Gastrocnemius medialis (tissue), 4 donors: Measurements from ENCODE around the gene XXYLT1. TPM values are rescaled to one million over a fixed set of nuclear protein-coding genes. Genes with fewer than 3 reads are reported as not detected.

Experiments used
- ATAC-seq, 2 donors: fragments of 150-250 bp; one replicate each; pipeline ENCODE4 v1.9.1; 2016
- DNase-seq, 2 donors: peaks; one replicate each; pipeline ENCODE4 v3.0.0-alpha.2; 2019
- H3K27ac ChIP-seq, 4 donors: fragments of 200-600 bp; sonication (generic); 1 replicate in 1 of 4; 2 replicates in 3 of 4; pipeline ENCODE4 v1.5.1; 2016 to 2018; ENCODE audit warnings: mild to moderate bottlenecking in 2 of 4, moderate library complexity in 1 of 4
- H3K27me3 ChIP-seq, 3 donors: fragments of 200-600 bp; sonication (generic) in 2 of 3; 1 replicate in 1 of 3; 2 replicates in 2 of 3; pipeline versions ENCODE4 v1.5.1 to v1.6.0; 2016 to 2019; ENCODE audit warnings: mild to moderate bottlenecking in 1 of 3, moderate library complexity in 1 of 3
- H3K36me3 ChIP-seq, 2 donors: fragments of 200-600 bp; sonication (generic) in 1 of 2; one replicate each; pipeline ENCODE4 v1.5.1; 2017 to 2018
- H3K4me1 ChIP-seq, 2 donors: fragments of 200-600 bp; sonication (generic) in 1 of 2; one replicate each; pipeline ENCODE4 v1.5.1; 2016 to 2017; ENCODE audit warnings: mild to moderate bottlenecking in 2 of 2
- H3K4me3 ChIP-seq, 4 donors: fragments of 200-600 bp; sonication (generic) in 3 of 4; 1 replicate in 1 of 4; 2 replicates in 3 of 4; pipeline ENCODE4 v1.5.1; 2016 to 2019; ENCODE audit warnings: mild to moderate bottlenecking in 2 of 4
- H3K9me3 ChIP-seq, 3 donors: fragments of 200-600 bp; sonication (generic) in 2 of 3; 1 replicate in 1 of 3; 2 replicates in 2 of 3; pipeline ENCODE4 v1.5.1; 2016 to 2019
- POLR2A ChIP-seq, 2 donors: fragments of 450-650 bp; IDR thresholded peaks; one replicate each; pipeline ENCODE4 v1.6.1; 2017; ENCODE audit warnings: antibody characterized with exemption in 2 of 2, mild to moderate bottlenecking in 2 of 2, moderate library complexity in 2 of 2
- in situ Hi-C, 4 donors: fragments of 200-750 bp; cut with MboI; loops; one replicate each; pipeline versions ENCODE4 v1.15.0 to v1.8.0; 2017; ENCODE audit warnings: low sequenced_read_pairs in 4 of 4
- intact Hi-C: fragments of 100-400 bp; cut with DNase I; formaldehyde crosslinking; loops from one replicate; pipeline ENCODE4 v1.15.1; 2023; ENCODE audit warnings: low total_unique reads
- total RNA-seq, 4 donors: library from RNA; depleted of rRNA; stranded (reverse); fragments of >200 nt; gene quantifications; one replicate each; pipeline versions ENCODE4 v1.1.0 to v1.2.3, GENCODE V29; 2016
- TF ChIP-seq, protein P1 (sequence below), 5 experiments: fragments of 450-650 bp in 3 of 5; fragments of 200-600 bp in 2 of 5; sonication (generic) in 2 of 5; IDR thresholded peaks in 4 of 5; conservative IDR thresholded peaks in 1 of 5; 1 replicate in 4 of 5; 2 replicates in 1 of 5; pipeline ENCODE4 v1.5.1; 2016 to 2019; ENCODE audit warnings: antibody characterized with exemption in 5 of 5, mild to moderate bottlenecking in 3 of 5, moderate library complexity in 3 of 5

The XXYLT1 gene
- total RNA-seq, 4 donors from 2014 or later: 0.87 to 3.1 (median 1.3) TPM

DNA sequence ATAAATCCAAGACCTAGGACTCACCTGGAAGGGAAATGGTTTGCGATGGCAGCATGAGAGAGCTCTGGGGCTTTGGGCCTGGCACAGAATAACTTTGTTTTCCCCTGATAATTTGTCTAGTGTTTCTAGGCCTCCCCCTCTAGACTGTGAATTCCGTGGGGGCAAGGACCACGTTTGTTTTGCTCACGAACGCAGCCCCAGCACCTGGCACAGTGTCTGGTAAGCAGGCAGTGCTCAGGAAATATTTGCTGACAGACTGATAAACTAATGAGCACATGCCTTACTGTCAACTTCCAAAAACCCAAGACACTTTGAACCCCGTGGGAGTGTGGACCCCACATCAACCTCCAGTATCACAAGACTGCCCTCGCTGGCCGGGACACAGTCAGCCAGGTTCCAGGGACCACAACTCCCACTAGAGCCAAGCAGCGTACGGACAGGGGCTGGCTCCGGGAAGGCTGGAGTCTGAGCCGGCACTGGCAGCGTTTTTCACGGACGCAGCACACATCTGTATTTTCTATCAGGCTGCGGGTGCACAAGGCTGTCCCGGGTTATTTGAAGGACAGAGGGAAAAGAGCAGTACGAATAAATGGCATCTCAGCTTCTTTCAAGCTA is 146.5 kb downstream of the XXYLT1 start:
- in situ Hi-C loops: no loop called here
- Histone ChIP-seq H3K27ac (peak overlapping the region in 1 of 4 donors; percentile 20), H3K9me3 (no peaks in the 10 kb centered on the region), H3K27me3 (no peaks in the 10 kb centered on the region), H3K4me1 (no peaks in the 10 kb centered on the region), H3K4me3 (no peak overlapping the region), H3K36me3 (no peaks in the 10 kb centered on the region)
- intact Hi-C loops: no loop called here
- DNase-seq (no peak), ATAC-seq (no peak)
- TF ChIP-seq, protein P1, sequence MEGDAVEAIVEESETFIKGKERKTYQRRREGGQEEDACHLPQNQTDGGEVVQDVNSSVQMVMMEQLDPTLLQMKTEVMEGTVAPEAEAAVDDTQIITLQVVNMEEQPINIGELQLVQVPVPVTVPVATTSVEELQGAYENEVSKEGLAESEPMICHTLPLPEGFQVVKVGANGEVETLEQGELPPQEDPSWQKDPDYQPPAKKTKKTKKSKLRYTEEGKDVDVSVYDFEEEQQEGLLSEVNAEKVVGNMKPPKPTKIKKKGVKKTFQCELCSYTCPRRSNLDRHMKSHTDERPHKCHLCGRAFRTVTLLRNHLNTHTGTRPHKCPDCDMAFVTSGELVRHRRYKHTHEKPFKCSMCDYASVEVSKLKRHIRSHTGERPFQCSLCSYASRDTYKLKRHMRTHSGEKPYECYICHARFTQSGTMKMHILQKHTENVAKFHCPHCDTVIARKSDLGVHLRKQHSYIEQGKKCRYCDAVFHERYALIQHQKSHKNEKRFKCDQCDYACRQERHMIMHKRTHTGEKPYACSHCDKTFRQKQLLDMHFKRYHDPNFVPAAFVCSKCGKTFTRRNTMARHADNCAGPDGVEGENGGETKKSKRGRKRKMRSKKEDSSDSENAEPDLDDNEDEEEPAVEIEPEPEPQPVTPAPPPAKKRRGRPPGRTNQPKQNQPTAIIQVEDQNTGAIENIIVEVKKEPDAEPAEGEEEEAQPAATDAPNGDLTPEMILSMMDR (IDR thresholded peaks at IDR 0.05 in 4 of 5, conservative IDR thresholded peaks at IDR 0.05 in 1 of 5): no peak
- TF ChIP-seq POLR2A (IDR thresholded peaks at IDR 0.05): no peak

DNA sequence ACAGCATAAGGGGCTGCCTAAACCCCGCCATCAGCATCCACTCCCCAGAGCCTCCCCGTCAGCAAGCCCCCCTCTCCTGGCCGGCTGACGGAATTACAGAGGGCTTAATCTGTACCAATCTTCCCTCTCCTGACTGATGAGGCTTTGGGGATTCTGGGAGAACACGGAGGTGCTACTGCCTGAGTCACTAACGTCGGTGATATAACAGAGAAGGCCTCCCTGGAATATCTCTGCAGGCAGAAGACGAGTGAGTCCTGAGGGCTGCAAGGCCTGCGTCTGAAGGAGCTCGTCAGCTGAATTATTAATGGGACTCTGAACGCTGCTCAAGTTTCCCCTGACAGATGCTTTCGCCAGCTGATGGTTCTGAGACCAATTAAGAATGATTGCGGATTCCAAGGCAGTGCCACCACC is 147.7 kb downstream of the XXYLT1 start:
- DNase-seq (no peak), ATAC-seq (no peak)
- in situ Hi-C loops (no loop called here), intact Hi-C loops (no loop called here)
- H3K4me3 ChIP-seq: no peak overlapping the region
- no peaks in the 10 kb centered on the region for H3K27me3 ChIP-seq
- H3K36me3 ChIP-seq: no peaks in the 10 kb centered on the region
- no peak for TF ChIP-seq POLR2A (IDR thresholded peaks at IDR 0.05)
- TF ChIP-seq, protein P1 (IDR thresholded peaks at IDR 0.05 in 4 of 5, conservative IDR thresholded peaks at IDR 0.05 in 1 of 5): no peak
- H3K27ac ChIP-seq: no peak overlapping the region
- H3K4me1 ChIP-seq: no peaks in the 10 kb centered on the region
- H3K9me3 ChIP-seq: no peaks in the 10 kb centered on the region

DNA sequence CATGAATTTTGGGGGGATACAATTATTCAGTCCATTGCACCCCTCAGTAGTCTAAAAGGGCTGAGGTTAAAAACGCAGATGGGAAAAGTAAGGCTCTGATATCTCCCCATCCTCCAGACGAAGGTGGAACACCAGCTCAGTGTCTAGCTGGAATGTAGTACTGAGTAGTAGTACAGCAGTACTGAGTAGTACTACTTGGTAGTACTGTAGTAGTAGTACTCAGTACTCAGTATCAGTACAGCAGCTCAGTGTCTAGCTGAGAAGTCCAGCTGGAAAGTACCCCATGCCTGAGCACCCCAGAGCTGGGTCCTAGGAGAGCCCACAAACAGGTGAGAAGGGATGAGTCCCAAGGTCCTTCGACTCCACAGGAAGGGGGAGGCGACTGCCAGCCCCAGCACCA is 148.7 kb downstream of the XXYLT1 start:
- H3K36me3 ChIP-seq: no peaks in the 10 kb centered on the region
- no peaks in the 10 kb centered on the region for H3K4me1 ChIP-seq
- in situ Hi-C loops (no loop called here), intact Hi-C loops (no loop called here)
- H3K27ac ChIP-seq: no peak overlapping the region
- H3K27me3 ChIP-seq: no peaks in the 10 kb centered on the region
- H3K4me3 ChIP-seq: no peak overlapping the region
- ATAC-seq (no peak), DNase-seq (no peak)
- H3K9me3 ChIP-seq: no peaks in the 10 kb centered on the region
- no peak for TF ChIP-seq POLR2A (IDR thresholded peaks at IDR 0.05)
- TF ChIP-seq, protein P1 (IDR thresholded peaks at IDR 0.05 in 4 of 5, conservative IDR thresholded peaks at IDR 0.05 in 1 of 5): no peak

DNA sequence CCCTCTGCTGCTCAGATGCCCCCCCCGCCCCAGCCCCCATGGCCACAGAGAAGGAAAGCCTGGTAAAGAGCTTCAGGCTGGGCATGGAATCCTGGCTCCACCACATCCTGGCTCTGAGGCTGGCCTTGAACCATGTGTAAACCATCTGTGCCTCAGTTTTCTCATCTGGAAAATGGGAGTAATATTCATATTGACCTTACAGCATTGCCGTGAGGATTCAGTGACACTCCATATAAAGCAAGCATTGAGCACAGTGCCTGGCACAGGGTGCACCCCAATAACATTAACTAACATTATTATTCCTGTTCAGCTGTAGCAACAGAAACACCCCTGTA is 150.7 kb downstream of the XXYLT1 start:
- TF ChIP-seq, protein P1 (IDR thresholded peaks at IDR 0.05 in 4 of 5, conservative IDR thresholded peaks at IDR 0.05 in 1 of 5): no peak
- no peak for TF ChIP-seq POLR2A (IDR thresholded peaks at IDR 0.05)
- in situ Hi-C loops: no loop called here
- no peaks in the 10 kb centered on the region for H3K27me3 ChIP-seq
- intact Hi-C loops: no loop called here
- peak overlapping the region in 3 of 4 donors; percentile 34 to 61 (median 48) for H3K27ac ChIP-seq
- no peak for DNase-seq
- ATAC-seq: no peak
- H3K9me3 ChIP-seq: no peaks in the 10 kb centered on the region
- no peak overlapping the region for H3K4me3 ChIP-seq
- H3K36me3 ChIP-seq: no peaks in the 10 kb centered on the region
- H3K4me1 ChIP-seq: no peaks in the 10 kb centered on the region
